Measurements from ENCODE around the gene TBCK. TPM values are rescaled to one million over a fixed set of nuclear protein-coding genes. Genes with fewer than 3 reads are reported as not detected.

Gene TBCK
- total and polyA plus RNA-seq, 3 donors from 2014 or later: 17.7 to 67.1 (median 66.3) TPM

- 95 to 100% methylated on average over 2 of the region's 2 CpGs for WGBS, 2 donors
- intact Hi-C loops (cut with DNase I; ENCODE audit: low total_unique reads): no loop called here
These were observed 277.1 kb downstream of the TBCK start for GRCh38 chr4:106038908-106039307.

DNA sequence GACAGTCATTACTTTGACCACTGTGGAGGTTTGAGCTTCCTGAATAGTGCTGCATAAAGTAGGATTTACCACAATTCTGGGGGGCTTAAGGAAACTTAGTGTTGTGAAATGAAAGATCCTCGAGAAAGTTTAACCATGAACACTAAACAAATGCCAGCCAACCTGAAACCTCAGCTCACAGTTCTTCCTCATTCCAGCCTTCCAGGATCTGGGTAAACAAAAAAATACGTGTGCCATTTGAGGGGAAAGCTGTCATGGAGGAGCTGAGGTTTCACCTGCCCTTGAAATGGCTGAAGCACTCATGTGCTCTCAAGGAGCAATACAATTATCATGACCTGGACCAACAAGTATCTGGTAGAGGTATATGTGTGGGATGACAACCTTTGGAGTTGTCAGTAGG lies 278.0 kb downstream of the TBCK start:
- no peaks in the 10 kb centered on the region for H3K27me3 ChIP-seq
- TF ChIP-seq CTCF (IDR thresholded peaks at IDR 0.05) (no peak), POLR2A (IDR thresholded peaks at IDR 0.05) (no peak)
- H3K9me3 ChIP-seq: no peaks in the 10 kb centered on the region
- 58 to 78% methylated on average over 2 of the region's 2 CpGs for WGBS, 2 donors
- intact Hi-C loops (cut with DNase I; ENCODE audit: low total_unique reads): no loop called here
- DNase-seq: no peak
- H3K36me3 ChIP-seq (ENCODE audit: low read depth, missing control alignments): no peaks in the 10 kb centered on the region
- no peaks in the 10 kb centered on the region for H3K4me1 ChIP-seq
- no peak overlapping the region for H3K4me3 ChIP-seq
- H3K27ac ChIP-seq: no peak overlapping the region

More at GRCh38 chr4:106038908-106039307, 277.1 kb downstream of the TBCK start:
- Histone ChIP-seq H3K27me3 (no peaks in the 10 kb centered on the region), H3K4me1 (no peaks in the 10 kb centered on the region), H3K36me3 (ENCODE audit: low read depth, missing control alignments) (no peaks in the 10 kb centered on the region), H3K9me3 (no peaks in the 10 kb centered on the region), H3K27ac (no peak overlapping the region), H3K4me3 (no peak overlapping the region)
- DNase-seq: no peak
- no peak for TF ChIP-seq CTCF (IDR thresholded peaks at IDR 0.05)

DNA sequence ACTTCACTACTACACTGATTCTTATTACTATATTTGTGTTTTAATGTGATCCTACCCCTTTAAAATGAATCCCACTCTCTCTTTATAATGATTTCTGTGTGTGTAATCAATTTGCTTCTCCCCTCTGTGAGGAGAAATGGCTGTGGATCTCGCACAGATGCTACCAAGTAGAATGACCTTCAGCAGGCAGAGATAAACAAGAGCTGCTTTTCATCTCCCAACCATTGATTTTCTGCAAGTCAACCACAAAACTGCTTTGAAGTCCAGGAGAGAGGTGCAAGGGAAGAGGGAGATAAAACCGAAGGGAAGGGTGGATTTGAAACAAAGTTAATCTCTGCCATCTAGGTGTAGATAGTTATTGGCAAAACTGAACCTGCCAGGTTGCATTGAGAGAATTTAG lies 279.2 kb downstream of the TBCK start:
- Histone ChIP-seq H3K27ac (no peak overlapping the region), H3K9me3 (no peaks in the 10 kb centered on the region), H3K4me1 (no peaks in the 10 kb centered on the region), H3K4me3 (no peak overlapping the region), H3K27me3 (no peaks in the 10 kb centered on the region), H3K36me3 (ENCODE audit: low read depth, missing control alignments) (no peaks in the 10 kb centered on the region)
- no peak for TF ChIP-seq POLR2A (IDR thresholded peaks at IDR 0.05)
- TF ChIP-seq CTCF (IDR thresholded peaks at IDR 0.05): no peak
- no peak for DNase-seq
- 41 to 69% methylated on average over 2 of the region's 2 CpGs for WGBS, 2 donors
- intact Hi-C loops (cut with DNase I; ENCODE audit: low total_unique reads): no loop called here

DNA sequence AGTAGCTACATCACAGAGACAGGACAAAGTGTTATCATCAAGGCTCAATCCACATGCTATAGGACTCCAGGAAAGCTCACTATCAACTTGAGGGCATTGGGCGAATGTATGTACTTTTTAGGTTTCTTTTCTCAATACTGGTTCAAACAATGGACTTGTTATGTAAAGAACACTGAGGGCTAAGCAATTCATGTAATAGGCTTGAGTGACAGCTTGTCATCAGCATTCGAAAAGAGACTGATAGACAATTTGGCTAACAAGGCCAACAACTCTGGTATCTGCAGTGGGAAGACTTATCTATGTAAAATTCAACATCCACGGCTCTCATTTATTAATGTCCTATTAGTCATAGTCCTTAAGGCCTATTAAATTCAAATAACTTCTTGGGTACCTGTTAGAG lies 279.7 kb downstream of the TBCK start:
- Histone ChIP-seq H3K4me1 (no peaks in the 10 kb centered on the region), H3K4me3 (no peak overlapping the region), H3K36me3 (ENCODE audit: low read depth, missing control alignments) (no peaks in the 10 kb centered on the region), H3K27ac (no peak overlapping the region), H3K9me3 (no peaks in the 10 kb centered on the region), H3K27me3 (no peaks in the 10 kb centered on the region)
- DNase-seq: no peak
- intact Hi-C loops (cut with DNase I; ENCODE audit: low total_unique reads): no loop called here
- no peak for TF ChIP-seq CTCF (IDR thresholded peaks at IDR 0.05)
- no peak for TF ChIP-seq POLR2A (IDR thresholded peaks at IDR 0.05)
- 77 to 87% methylated on average over 3 of the region's 3 CpGs for WGBS, 2 donors

DNA sequence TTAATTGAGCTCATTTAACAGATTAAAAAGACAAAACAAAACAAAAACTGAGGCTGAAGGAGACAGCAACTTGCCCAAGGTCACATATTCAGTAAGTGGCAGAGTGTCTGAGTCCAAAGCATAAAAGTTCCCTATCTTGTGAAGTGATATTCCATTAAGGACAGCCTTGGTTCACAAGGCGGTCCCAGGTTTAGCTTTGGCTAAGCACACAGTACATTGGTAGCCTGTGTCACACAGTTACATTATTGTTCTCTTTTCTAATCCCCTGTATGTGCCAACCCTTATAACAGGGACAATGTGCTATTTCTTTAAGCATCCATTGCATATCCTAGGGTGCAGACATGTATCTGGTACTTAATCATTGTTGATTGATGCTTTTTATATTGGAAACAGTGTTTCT lies 280.8 kb downstream of the TBCK start:
- no peak overlapping the region for H3K4me3 ChIP-seq
- TF ChIP-seq CTCF (IDR thresholded peaks at IDR 0.05) (no peak), POLR2A (IDR thresholded peaks at IDR 0.05) (no peak)
- WGBS, 2 donors: 57 to 65% methylated on average over 1 of the region's 1 CpG
- no peak overlapping the region for H3K27ac ChIP-seq
- H3K9me3 ChIP-seq: no peaks in the 10 kb centered on the region
- H3K36me3 ChIP-seq (ENCODE audit: low read depth, missing control alignments): no peaks in the 10 kb centered on the region
- no peaks in the 10 kb centered on the region for H3K4me1 ChIP-seq
- H3K27me3 ChIP-seq: no peaks in the 10 kb centered on the region
- no peak for DNase-seq
- intact Hi-C loops (cut with DNase I; ENCODE audit: low total_unique reads): no loop called here
